OCI-LY7 (cell line): Measurements from ENCODE around the gene MRAS. TPM values are rescaled to one million over a fixed set of nuclear protein-coding genes. Genes with fewer than 3 reads are reported as not detected.

Experiments used
- BruUV-seq: library from RNA; stranded (reverse); fragments of 400-500 nt; replicated peaks from 2 replicates; lab custom pipeline; 2021; lab: Mats Ljungman, UMichigan
- CTCF ChIA-PET: fragments of 300-600 bp; sonication (Branson Sonifier 250); formaldehyde crosslinking; loops from one replicate; lab custom pipeline; 2022; ENCODE audit warnings: antibody characterized with exemption; ENCODE audit not compliant: unreplicated experiment; lab: Charles Lee
- POLR2A ChIA-PET: fragments of 300-600 bp; sonication (Branson Sonifier 250); formaldehyde crosslinking; loops from one replicate; lab custom pipeline; 2022; ENCODE audit warnings: antibody characterized with exemption; lab: Charles Lee
- DNase-seq: peaks from one replicate; pipeline ENCODE4 v3.0.0-alpha.2; 2015; ENCODE audit warnings: low spot score
- H2AFZ ChIP-seq: fragments of 200-600 bp; sonication (generic), shearing (Covaris generic); 2 replicates; pipeline ENCODE4 v1.6.1; 2014; ENCODE audit warnings: mild to moderate bottlenecking, antibody characterized with exemption, low read length, moderate library complexity
- H3K27ac ChIP-seq: fragments of 200-600 bp; sonication (generic); 2 replicates; pipeline ENCODE4 v1.5.1; 2014; ENCODE audit warnings: mixed run types, low read depth, mild to moderate bottlenecking, moderate library complexity, low read length, inconsistent platforms; ENCODE audit not compliant: poor library complexity, severe bottlenecking
- H3K36me3 ChIP-seq: fragments of 200-600 bp; sonication (generic); 2 replicates; pipeline ENCODE4 v1.6.1; 2014; ENCODE audit warnings: mild to moderate bottlenecking, antibody characterized with exemption, low read length, moderate library complexity, mixed read lengths; ENCODE audit not compliant: insufficient read depth
- H3K4me1 ChIP-seq: fragments of 200-600 bp; sonication (generic); 2 replicates; pipeline ENCODE4 v1.5.1; 2014; ENCODE audit warnings: mild to moderate bottlenecking, low read length; ENCODE audit not compliant: insufficient read depth, poor library complexity, severe bottlenecking
- H3K4me2 ChIP-seq: fragments of 200-600 bp; sonication (generic); 2 replicates; pipeline ENCODE4 v1.6.1; 2014; ENCODE audit warnings: mild to moderate bottlenecking, low read length
- H3K4me3 ChIP-seq: fragments of 200-600 bp; sonication (generic); 2 replicates; pipeline ENCODE4 v1.5.1; 2014; ENCODE audit warnings: mild to moderate bottlenecking, low read depth, low read length; ENCODE audit not compliant: poor library complexity, severe bottlenecking
- H3K79me2 ChIP-seq: fragments of 200-600 bp; sonication (generic); 2 replicates; pipeline ENCODE4 v1.6.1; 2016; ENCODE audit warnings: low read depth, mild to moderate bottlenecking, low read length, moderate library complexity, mixed read lengths; ENCODE audit not compliant: insufficient read depth
- H3K9me2 ChIP-seq: fragments of 200-600 bp; sonication (generic); 2 replicates; pipeline ENCODE4 v1.6.1; 2016; ENCODE audit warnings: mild to moderate bottlenecking, low read length, mixed read lengths; ENCODE audit not compliant: insufficient read depth
- H3K9me3 ChIP-seq: fragments of 200-600 bp; sonication (generic); 2 replicates; pipeline ENCODE4 v1.6.1; 2014; ENCODE audit warnings: mild to moderate bottlenecking, mixed run types, low read length, mixed read lengths
- H4K20me1 ChIP-seq: fragments of 200-600 bp; sonication (generic); 2 replicates; pipeline ENCODE4 v1.6.1; 2014; ENCODE audit warnings: mild to moderate bottlenecking, antibody characterized with exemption, low read length, moderate library complexity, mixed read lengths; ENCODE audit not compliant: insufficient read depth
- EZH2phosphoT487 ChIP-seq: fragments of 200-600 bp; sonication (generic); IDR thresholded peaks from 2 replicates; pipeline ENCODE4 v1.6.1; 2018; ENCODE audit warnings: low read depth, borderline replicate concordance, mild to moderate bottlenecking, mixed run types, antibody characterized with exemption, low read length, moderate library complexity, mixed read lengths
- intact Hi-C: fragments of 100-400 bp; cut with micrococcal nuclease; formaldehyde crosslinking; loops from one replicate; pipeline ENCODE4 v1.10.0; 2022; ENCODE audit not compliant: unreplicated experiment
- total RNA-seq, 2 experiments: library from RNA; depleted of rRNA in 1 of 2; stranded (reverse); fragments of >200 nt in 1 of 2; shearing (Covaris generic) in 1 of 2; gene quantifications; 2 replicates each; pipeline ENCODE4 v1.2.3, GENCODE V29; 2014 to 2022
- TF ChIP-seq, protein P1 (sequence below): fragments of 200-600 bp; sonication (generic); conservative IDR thresholded peaks from 2 replicates; pipeline ENCODE4 v1.5.1; 2014; ENCODE audit warnings: mild to moderate bottlenecking, antibody characterized with exemption, low read length, moderate library complexity, mixed read lengths

Gene MRAS
- total RNA-seq, 2 experiments from 2014 or later = not detected

DNA sequence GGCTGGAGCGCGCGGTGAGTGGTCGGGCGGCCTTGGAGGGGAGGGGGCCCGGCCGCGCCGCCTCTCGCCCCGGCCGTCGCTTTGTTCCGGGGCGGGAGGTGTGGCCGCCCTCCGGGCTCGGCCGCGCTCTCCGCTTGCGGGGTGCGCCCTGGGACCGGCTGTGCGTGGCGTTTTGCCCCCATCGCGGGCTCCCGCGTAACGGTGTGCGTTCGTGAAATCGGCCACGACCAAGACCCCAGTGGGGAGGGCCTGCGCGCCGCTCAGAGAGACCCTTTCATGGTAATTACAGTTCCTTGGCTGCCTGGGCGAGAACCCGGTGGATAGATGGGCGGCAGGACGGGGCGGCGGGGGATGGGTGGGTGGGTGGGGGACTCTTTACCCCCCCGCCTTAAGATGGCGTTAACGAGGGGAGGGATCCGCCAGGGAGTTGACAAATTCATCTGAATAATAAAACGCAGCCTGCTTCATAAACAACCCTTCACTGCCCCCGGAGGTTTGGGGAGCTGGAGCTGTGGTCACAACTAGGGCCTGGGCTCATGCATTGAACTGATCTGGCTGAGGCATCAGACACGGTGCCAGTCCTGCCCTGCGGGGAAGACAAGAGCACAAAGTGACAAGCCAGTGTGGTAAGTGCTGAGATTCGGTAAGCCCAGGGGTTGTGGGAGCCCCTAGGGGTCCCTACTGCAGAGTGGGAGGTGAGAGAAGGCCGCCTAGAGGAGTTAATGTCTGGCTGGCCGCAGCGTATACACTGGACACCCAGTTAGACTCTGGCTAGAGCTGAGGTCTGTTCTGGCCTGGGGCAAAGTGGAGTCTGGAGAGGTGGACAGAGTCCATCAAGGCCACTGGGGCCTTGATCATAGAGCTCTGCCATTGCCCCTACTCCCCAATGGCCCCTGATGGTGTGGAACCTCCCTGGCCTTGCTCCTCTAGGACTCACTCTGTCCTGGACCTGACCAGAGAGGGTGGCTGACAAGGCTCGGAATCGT, 668 bp downstream of the MRAS start:
- H2AFZ ChIP-seq = no peak overlapping the region
- no peak for DNase-seq
- no peaks in the 10 kb centered on the region for H3K36me3 ChIP-seq
- H3K9me3 ChIP-seq = no peaks in the 10 kb centered on the region
- no peaks in the 10 kb centered on the region for H3K79me2 ChIP-seq
- no peak overlapping the region for H3K4me3 ChIP-seq
- CTCF ChIA-PET = no interaction called here
- no peaks in the 10 kb centered on the region for H4K20me1 ChIP-seq
- intact Hi-C loops = no loop called here
- BruUV-seq = no TSS peak
- H3K4me2 ChIP-seq = no peak overlapping the region
- no peak overlapping the region for H3K27ac ChIP-seq
- no peaks in the 10 kb centered on the region for H3K9me2 ChIP-seq
- POLR2A ChIA-PET = interaction anchor here (1.1 kb wide), 2 partner anchors 15 to 162 kb away, joined by 3 read pairs; no protein-coding TSS in a partner anchor
- TF ChIP-seq, protein P1, sequence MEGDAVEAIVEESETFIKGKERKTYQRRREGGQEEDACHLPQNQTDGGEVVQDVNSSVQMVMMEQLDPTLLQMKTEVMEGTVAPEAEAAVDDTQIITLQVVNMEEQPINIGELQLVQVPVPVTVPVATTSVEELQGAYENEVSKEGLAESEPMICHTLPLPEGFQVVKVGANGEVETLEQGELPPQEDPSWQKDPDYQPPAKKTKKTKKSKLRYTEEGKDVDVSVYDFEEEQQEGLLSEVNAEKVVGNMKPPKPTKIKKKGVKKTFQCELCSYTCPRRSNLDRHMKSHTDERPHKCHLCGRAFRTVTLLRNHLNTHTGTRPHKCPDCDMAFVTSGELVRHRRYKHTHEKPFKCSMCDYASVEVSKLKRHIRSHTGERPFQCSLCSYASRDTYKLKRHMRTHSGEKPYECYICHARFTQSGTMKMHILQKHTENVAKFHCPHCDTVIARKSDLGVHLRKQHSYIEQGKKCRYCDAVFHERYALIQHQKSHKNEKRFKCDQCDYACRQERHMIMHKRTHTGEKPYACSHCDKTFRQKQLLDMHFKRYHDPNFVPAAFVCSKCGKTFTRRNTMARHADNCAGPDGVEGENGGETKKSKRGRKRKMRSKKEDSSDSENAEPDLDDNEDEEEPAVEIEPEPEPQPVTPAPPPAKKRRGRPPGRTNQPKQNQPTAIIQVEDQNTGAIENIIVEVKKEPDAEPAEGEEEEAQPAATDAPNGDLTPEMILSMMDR = no peak
- no peak for TF ChIP-seq EZH2phosphoT487
- H3K4me1 ChIP-seq = no peaks in the 10 kb centered on the region

DNA sequence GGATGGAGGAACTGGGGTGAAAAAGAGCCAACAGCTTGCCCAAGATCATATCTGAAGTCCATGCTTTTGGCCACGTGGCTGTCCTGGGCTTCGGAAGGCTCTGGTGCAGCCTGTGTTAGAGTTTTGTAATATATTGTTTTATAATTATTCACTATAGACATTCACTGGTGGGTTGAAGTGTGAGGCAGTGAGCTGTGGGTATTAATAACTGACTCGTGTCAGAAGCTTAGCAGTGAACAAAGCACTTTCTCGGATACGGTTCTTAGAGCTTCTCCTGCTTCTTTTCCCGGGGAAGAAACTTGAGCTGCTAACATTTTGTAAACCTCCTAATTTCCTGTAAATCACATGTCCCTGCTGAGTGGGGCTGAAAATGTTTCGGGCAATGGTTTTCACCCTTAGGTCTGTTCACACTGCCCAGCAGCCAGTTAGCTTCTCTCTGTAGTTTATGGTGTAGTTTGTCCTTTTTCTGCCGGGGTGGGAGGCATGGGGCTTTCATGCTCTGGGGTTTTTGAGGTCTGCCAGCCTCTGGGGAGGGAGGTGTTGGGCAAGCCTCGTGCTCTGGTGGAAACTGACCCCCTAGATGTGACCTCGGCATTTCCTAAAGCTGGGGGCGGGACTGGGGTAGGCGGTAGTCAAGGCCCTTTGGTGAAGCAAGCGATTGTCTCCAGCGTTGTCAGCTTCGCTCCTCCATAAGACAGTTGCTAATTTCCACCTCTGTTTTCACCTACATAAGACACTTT, 1.7 kb downstream of the MRAS start:
- Histone ChIP-seq H3K36me3 (no peaks in the 10 kb centered on the region), H3K9me2 (no peaks in the 10 kb centered on the region), H2AFZ (no peak overlapping the region), H4K20me1 (no peaks in the 10 kb centered on the region), H3K79me2 (no peaks in the 10 kb centered on the region), H3K9me3 (no peaks in the 10 kb centered on the region), H3K4me2 (no peak overlapping the region), H3K4me3 (no peak overlapping the region), H3K4me1 (no peaks in the 10 kb centered on the region), H3K27ac (no peak overlapping the region)
- intact Hi-C loops = no loop called here
- no peak for DNase-seq
- ChIA-PET CTCF (no interaction called here), POLR2A (interaction anchor here (0.6 to 1.3 kb wide), 5 partner anchors 13 to 163 kb away, joined by 3 read pairs; no protein-coding TSS in a partner anchor)
- TF ChIP-seq, protein P1 = no peak
- no peak for TF ChIP-seq EZH2phosphoT487
- BruUV-seq = no TSS peak
